HG02840 (cell line): ENCODE results near the gene NR2C1.
"Not testable (repeated sequence)": the region's sequence is repeated elsewhere in the genome, so short reads cannot be mapped to it uniquely, and the experiment has no call there.

Source experiments
- ATAC-seq: cut with Tn5 transposase; IDR thresholded peaks from one replicate; pipeline ENCODE4 v1.9.1; 2021; ENCODE audit warnings: mild to moderate bottlenecking, moderate library complexity, moderate number of reproducible peaks; ENCODE audit not compliant: unreplicated experiment, low FRiP score

Gene NR2C1

DNA sequence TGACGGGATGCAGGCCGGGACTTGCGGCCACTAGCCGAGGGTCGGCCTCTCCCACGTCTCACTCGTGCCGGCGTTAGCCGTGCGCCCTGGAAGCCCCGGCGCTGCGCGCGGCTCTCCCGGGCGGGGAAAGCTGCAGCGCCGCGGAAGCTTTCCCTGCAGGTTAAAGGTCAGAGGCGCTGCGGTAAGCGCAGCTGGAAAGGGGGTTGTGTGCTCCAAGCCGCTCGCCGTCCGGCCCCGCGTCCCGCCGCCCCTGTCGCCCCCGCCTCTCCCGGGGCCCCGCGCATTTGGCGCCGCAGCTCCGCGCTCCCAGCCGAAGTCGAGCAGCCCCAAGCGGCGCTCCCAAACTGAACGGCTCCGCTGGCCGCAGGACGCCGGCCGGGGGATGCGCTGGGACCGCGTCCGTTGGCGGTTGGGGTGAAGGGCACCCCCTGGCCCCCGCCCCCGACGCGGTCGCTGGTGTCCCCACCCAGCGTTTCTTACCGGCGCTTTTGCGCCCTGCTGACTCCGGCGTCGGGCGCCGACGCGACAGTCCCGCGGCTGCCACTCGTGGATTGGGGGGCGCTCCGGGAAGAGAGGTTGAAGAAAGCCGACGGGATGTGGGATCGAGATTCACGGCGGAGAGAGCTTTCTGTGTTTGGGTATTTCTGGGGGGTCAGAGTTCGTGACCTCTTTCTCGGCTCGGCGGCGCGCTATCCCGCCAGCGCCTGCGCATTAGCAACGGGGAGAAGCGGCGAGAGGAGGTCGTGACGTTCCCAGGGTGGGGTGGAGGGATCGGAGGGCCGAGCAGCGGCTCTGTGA is at the start of gene NR2C1:
Gene NR2C1, minus strand, starts transcription at position 719 of the 798 bp plus-strand sequence. CDS start 6,234 bp downstream, outside the sequence.
- ATAC-seq, result peak; percentile 87

DNA sequence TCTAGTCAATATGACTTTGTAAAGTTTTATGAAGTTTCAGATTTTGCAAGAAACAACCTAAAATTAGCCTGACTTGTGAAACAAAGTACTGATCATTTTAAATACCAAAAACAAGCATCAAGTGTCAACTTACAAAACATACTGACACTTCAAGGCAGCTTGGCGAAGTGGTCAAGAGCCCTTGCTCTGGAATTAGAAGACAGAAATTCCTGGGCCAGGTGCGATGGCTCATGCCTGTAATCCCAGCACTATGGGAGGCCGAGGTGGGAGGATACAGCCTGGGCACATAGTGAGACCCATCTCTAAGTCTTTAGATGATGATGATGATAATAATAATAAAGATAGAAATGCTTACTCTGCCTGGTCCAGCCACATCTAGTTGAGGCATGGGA is 45.4 kb upstream of the NR2C1 start:
- ATAC-seq, result no peak

GRCh38 chr12:95118138-95118787 is 44.8 kb upstream of the NR2C1 start:
- no peak for ATAC-seq

DNA sequence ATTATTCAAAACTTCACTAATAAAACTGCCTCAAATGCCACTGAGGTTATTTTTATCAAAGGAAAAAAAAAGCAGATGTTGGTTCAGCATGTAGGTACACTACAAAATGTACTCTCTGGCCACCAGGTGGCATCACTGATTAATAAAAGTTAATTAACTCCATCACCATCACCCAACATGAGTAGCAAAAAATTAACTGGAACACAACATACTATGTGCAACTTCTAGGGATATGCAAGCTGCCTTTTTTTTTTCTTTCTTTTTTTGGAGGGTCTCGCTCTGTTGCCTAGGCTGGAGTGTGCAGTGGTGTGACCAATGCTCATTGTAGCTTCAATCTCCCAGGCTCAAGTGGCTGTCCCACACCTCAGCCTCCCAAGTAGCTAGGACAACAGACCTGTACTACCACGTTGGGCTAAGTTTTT is 43.8 kb upstream of the NR2C1 start:
- ATAC-seq, result no peak

DNA sequence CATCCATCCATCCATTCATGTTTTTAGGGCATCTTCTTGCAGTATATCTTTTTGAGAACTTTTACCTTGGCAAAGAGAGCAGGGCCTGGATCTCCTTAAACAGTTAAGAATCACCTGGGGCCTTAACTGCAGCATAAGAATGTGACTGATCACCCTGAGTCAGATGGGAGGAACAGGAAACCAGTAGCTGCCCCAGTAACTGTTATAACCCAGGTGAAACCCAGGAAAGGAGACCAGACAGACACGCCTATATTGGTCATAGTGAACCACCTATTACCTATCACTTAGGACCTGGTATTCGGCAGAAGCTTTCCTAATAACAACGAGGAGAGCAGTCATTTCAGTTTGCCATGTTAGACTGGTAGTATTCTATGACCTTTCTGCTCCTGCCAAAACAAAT is 43.4 kb upstream of the NR2C1 start:
- no peak for ATAC-seq

- no peak for ATAC-seq
These were observed 42.9 kb upstream of the NR2C1 start for GRCh38 chr12:95116341-95116740.

DNA sequence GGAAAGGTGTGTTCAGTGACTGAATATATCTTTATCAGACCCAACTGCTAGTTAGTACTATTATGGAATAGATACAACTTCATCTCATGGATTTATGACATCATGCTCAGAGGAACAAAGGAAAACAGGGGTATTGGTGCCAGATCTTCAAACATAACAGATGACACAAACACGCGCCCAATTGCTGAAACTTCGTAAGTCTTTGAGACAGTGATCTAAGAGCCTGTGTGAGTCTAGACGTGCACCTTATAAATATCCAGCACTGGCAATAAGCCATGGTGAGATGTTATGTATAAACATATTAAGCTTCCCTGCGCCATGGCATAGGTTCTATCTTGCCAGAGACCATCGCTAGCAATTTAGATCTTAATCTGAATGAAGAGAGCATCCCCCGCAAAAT is 42.2 kb upstream of the NR2C1 start:
- no peak for ATAC-seq

- ATAC-seq, result no peak
These were observed 41.5 kb upstream of the NR2C1 start for GRCh38 chr12:95114766-95115405.

- no peak for ATAC-seq
These were observed 33.9 kb upstream of the NR2C1 start for GRCh38 chr12:95107362-95107761.

DNA sequence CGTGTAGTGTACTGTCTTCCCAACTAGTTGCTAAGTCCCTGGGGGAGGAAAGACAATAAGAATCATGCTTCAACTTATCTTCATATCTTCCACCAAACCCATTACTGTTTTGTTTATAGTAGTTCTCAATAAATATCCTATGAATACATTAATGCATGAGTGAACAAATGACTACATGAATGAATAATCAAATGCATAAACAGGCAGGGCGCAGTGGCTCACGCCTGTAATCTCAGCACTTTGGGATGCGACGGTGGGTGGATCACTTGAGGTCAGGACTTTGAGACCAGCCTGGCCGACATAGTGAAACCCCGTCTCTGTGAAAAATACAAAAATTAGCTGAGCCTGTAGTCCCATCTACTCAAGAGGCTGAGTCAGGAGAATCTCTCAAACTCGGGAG is 32.1 kb upstream of the NR2C1 start:
- no peak for ATAC-seq

DNA sequence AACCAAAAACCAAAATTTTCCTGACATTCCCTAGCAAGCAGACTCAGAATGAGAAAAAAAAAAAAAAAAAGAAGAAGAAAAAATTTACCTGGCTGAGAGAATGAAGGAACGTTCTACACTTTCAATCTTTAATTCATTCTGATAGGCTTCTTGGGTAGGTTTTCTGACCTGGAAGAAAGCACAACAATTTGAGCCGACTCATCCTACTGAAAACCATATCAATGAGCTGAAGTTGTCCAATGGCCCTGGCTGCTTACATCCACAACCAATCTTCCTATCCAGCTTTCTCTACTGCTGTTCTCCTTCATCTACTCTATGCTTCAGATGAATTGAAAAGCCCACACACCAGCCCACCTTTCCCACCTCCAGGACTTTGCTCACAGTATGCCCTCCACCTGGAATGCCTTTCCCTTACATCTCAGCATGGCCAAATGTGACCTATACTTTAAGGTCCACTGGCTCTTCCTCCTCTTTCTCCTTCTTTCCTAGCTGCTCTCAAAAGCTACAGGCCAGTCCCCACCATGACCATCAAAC is 31.6 kb upstream of the NR2C1 start:
- ATAC-seq, result no peak

DNA sequence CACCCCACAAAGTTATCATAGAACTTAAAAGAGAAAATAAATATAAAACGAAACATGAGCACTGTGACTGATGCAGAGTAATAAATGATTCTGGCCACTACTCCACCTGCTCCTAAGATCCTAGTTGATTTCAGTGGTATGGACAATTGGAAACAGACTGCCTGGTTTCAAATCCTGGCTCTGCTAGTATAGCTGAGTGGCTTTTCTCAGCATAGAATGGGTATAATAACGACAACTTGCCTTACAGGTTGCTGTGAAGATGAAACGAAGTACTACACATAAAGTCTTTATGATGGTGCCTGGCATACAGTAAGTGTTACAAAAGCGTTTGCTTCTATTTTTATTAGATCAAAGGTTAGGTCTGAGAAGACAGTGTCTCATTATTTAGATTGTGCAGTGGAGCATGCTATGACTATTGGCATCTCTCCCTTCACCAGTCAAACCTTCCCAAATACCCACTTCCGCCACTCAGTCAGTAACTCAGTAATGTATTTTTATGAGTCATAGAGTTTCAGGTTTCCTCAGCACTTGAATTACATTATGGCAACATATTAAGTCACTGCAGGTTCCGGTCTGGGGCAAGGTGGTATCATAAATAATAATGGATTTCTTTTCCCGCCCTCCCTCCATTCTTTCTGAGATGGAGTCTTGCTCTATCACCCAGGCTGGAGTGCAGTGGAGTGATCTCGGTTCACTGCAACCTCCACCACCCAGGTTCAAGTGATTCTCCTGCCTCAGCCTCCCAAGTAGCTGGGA is 29.7 kb upstream of the NR2C1 start:
- ATAC-seq, result peak; percentile 82

- not testable (repeated sequence) for ATAC-seq
These were observed 28.5 kb upstream of the NR2C1 start for GRCh38 chr12:95101957-95102356.

DNA sequence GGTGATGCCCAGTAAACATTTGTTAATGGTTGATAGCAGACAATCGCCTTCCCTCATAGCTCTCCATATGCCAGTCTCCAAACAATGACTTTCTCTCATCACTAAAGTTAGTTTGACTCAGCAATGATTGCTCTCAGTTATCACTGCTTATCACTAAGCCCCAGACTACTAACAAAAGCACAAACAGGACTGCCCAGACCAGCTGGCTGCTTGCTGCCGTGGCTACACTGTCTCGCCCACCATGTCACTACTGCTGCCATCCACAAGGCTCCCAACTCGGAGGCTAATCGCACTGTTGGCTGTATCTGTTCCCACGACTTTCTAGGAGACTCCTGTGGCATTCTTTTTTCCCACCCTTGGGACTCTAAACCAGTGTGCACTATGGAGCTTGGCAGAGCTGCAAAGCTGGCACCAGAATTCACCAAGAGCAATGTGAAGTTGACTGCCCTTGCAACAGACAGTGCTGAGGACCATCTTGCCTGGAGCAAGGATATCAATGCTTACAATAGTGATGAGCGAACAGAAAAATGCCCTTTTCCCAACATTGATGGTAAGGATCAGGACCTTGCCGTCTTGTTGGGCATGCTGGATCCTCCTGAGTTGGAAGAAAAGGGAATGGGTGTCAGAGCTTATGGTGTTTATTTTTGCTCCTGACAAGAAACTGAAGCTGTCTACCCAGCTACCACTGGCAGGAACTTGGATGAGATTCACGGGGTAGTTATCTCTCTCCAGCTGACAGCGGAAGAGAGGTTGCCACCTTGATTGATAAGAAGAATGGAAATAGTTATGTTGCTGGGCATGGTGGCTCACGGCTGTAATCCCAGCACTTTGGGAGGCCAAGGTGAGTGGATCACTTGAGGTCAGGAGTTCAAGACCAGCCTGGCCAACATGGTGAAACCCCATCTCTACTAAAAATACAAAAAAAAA is 27.1 kb upstream of the NR2C1 start:
- no peak for ATAC-seq

DNA sequence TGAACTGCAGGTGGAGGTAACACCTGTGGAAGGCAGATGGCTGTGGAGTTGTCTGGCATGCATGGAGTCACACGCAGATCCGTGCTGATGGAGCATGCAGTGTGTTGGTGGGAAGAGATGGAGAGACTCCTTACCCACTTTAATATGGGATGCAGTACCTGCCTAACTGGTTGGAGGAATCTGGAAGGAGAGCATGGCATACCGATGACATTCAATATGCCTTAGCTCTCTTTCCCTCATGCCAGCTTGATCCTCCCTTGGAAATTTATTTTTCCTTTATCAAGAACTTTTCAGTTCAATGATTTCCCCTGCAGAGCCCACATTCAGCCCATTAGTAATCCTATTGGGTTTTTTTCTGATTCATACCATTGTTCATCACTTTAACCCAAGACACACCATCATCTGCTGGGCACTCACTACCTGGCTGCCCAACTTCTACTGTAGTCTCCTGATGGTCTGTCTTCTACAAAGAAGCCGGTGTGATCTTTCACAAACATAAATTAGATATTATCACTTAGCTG is 25.9 kb upstream of the NR2C1 start:
- ATAC-seq, result no peak

GRCh38 chr12:95096852-95097251 is 23.4 kb upstream of the NR2C1 start:
- no peak for ATAC-seq

DNA sequence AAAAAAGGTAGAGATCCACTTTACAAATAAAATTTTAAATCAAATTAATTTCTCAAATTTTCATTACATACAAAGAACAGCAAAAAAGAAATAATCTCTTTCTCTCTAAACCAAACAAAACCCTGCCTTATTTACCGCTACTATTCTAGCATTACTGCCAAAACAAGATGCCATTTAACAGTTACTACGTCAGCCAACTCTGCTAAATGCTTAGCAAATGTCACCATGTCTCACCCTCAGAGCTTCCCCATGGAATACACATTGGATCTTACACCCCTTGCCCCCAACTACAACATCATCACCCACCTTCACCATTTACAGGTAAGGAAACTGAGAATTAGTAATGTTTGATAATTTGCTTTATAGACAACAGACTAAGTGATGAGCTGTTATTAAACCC is 23.0 kb upstream of the NR2C1 start:
- no peak for ATAC-seq

GRCh38 chr12:95095866-95096265 is 22.4 kb upstream of the NR2C1 start:
- ATAC-seq, result not testable (repeated sequence)

DNA sequence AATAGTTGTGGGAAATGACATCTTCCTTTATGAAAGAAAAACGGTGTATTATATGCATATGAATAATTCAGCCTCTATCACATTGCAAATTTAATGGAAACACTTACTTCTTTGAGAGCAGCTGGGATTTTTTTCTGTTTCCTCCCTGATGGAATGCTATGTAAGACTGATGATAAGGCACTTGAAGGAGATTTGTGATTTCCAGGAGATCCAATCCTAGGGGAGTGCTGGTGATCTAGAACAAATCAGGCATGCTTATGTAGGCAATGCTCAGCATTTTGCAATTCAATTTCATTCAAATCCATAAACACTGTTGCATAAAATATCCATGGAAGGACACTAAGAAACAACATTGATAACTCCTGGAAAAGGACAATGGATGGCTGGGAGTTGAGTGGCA is 16.0 kb upstream of the NR2C1 start:
- ATAC-seq, result no peak
